Esophagus squamous epithelium (tissue), 5 donors: ENCODE measurements around the gene NSUN3. TPM values are rescaled to one million over a fixed set of nuclear protein-coding genes. Genes with fewer than 3 reads are reported as not detected.
A peak's percentile ranks its signal among the peaks of the same experiment; 100 is the strongest.

Experiments
- DNase-seq: peaks from one replicate; lab custom pipeline; 2025; lab: John Stamatoyannopoulos, UW
- H3K27ac ChIP-seq, 4 donors: fragments of 200-600 bp; sonication (generic); one replicate each; pipeline ENCODE4 v1.5.1; 2016 to 2019; ENCODE audit warnings: mild to moderate bottlenecking in 1 of 4
- H3K27me3 ChIP-seq, 4 donors: fragments of 200-600 bp; sonication (generic); 1 replicate in 3 of 4; 2 replicates in 1 of 4; pipeline versions ENCODE4 v1.5.1 to v1.6.0; 2017 to 2021; ENCODE audit warnings: antibody characterized with exemption in 1 of 4
- H3K36me3 ChIP-seq, 3 donors: fragments of 200-600 bp; sonication (generic); one replicate each; pipeline ENCODE4 v1.5.1; 2016 to 2019
- H3K4me1 ChIP-seq, 3 donors: fragments of 200-600 bp; sonication (generic); one replicate each; pipeline ENCODE4 v1.5.1; 2017 to 2019
- H3K4me3 ChIP-seq, 4 donors: fragments of 200-600 bp; sonication (generic); 1 replicate in 3 of 4; 2 replicates in 1 of 4; pipeline ENCODE4 v1.5.1; 2016 to 2019; ENCODE audit warnings: mild to moderate bottlenecking in 2 of 4, moderate library complexity in 1 of 4
- H3K9me3 ChIP-seq, 3 donors: fragments of 200-600 bp; sonication (generic); one replicate each; pipeline ENCODE4 v1.5.1; 2016 to 2019
- CTCF ChIP-seq, 6 experiments: fragments of 450-650 bp in 4 of 6; fragments of 200-600 bp in 2 of 6; sonication (generic) in 2 of 6; IDR thresholded peaks; one replicate each; pipeline ENCODE4 v1.5.1; 2016 to 2019; ENCODE audit warnings: antibody characterized with exemption in 6 of 6, mild to moderate bottlenecking in 4 of 6, moderate library complexity in 4 of 6
- POLR2A ChIP-seq, 4 donors: fragments of 450-650 bp; IDR thresholded peaks; one replicate each; pipeline ENCODE4 v1.6.1; 2017; ENCODE audit warnings: antibody characterized with exemption in 4 of 4, mild to moderate bottlenecking in 4 of 4, moderate library complexity in 3 of 4
- WGBS, 2 donors: methylation state at CpG; one replicate each; pipeline ENCODE4 v1.1.5; 2018; 5-methylcytosine and 5-hydroxymethylcytosine counted together
- intact Hi-C: fragments of 100-400 bp; cut with DNase I; formaldehyde crosslinking; loops from one replicate; pipeline ENCODE4 v1.15.0; 2022
- total RNA-seq, 4 donors: library from RNA; depleted of rRNA; stranded (reverse); fragments of >200 nt; gene quantifications; one replicate each; pipeline ENCODE4 v1.1.0, GENCODE V29; 2016
- donor health status: DM: yes; HTN: yes; CAD: no.

Gene NSUN3
- 10 to 100 TPM in 1 of 4 donors, 1 to 10 TPM in 3; 3.6 to 13.2 (median 6.7) TPM for total RNA-seq

GRCh38 chr3:94062513-94063404 is at the start of gene NSUN3, which contains the start of gene DHFR2:
NSUN3 (plus strand) TSS chr3:94063061; CDS start chr3:94063127, 66 bp downstream.
DHFR2 (minus strand) TSS chr3:94062916; CDS start chr3:94061511, 1,405 bp downstream.
- Histone ChIP-seq H3K4me1 (peaks cover 0 to 35% (median 21%) of the 10 kb centered on the region in 3 donors), H3K27ac (peak within 1 kb of the TSS; percentile 90 to 96 (median 93)), H3K9me3 (no peaks in the 10 kb centered on the region), H3K36me3 (peaks cover 0 to 38% (median 0%) of the 10 kb centered on the region in 3 donors), H3K27me3 (no peaks in the 10 kb centered on the region), H3K4me3 (peak within 1 kb of the TSS; percentile 63 to 77 (median 71))
- peak in 3 of 4 donors; percentile 21 to 40 (median 39) for TF ChIP-seq POLR2A (IDR thresholded peaks at IDR 0.05)
- TF ChIP-seq CTCF (IDR thresholded peaks at IDR 0.05): peak in 1 of 6 experiments; percentile 3
- intact Hi-C loops: loop anchor here (10.0 kb wide), 1 partner anchor 58 kb away; no protein-coding TSS in a partner anchor
- 0 to 1% methylated on average over 18 to 36 of the region's 52 CpGs for WGBS, 2 donors
- DNase-seq: peak; percentile 75

GRCh38 chr3:94015025-94015424 is 47.8 kb upstream of the NSUN3 start:
- TF ChIP-seq CTCF (IDR thresholded peaks at IDR 0.05) (no peak), POLR2A (IDR thresholded peaks at IDR 0.05) (no peak)
- intact Hi-C loops: no loop called here
- Histone ChIP-seq H3K4me1 (no peaks in the 10 kb centered on the region), H3K27me3 (no peaks in the 10 kb centered on the region), H3K36me3 (no peaks in the 10 kb centered on the region), H3K9me3 (no peaks in the 10 kb centered on the region), H3K4me3 (no peak overlapping the region), H3K27ac (no peak overlapping the region)
- no peak for DNase-seq
- WGBS, 2 donors: 43 to 50% methylated on average over 1 of the region's 1 CpG

GRCh38 chr3:94019659-94020058 is 43.2 kb upstream of the NSUN3 start:
- TF ChIP-seq POLR2A (IDR thresholded peaks at IDR 0.05) (no peak), CTCF (IDR thresholded peaks at IDR 0.05) (no peak)
- Histone ChIP-seq H3K27me3 (no peaks in the 10 kb centered on the region), H3K27ac (no peak overlapping the region), H3K36me3 (no peaks in the 10 kb centered on the region), H3K4me3 (no peak overlapping the region), H3K4me1 (peaks cover 0 to 1% (median 0%) of the 10 kb centered on the region in 3 donors), H3K9me3 (no peaks in the 10 kb centered on the region)
- DNase-seq: no peak
- WGBS, 2 donors: 76 to 88% methylated on average over 2 of the region's 2 CpGs
- intact Hi-C loops: no loop called here

GRCh38 chr3:94020293-94020692 is 42.6 kb upstream of the NSUN3 start:
- 92 to 95% methylated on average over 3 of the region's 3 CpGs for WGBS, 2 donors

More at GRCh38 chr3:94020293-94020692, 42.6 kb upstream of the NSUN3 start:
- H3K27ac ChIP-seq: no peak overlapping the region
- DNase-seq: no peak
- TF ChIP-seq CTCF (IDR thresholded peaks at IDR 0.05): no peak
- no peak for TF ChIP-seq POLR2A (IDR thresholded peaks at IDR 0.05)
- intact Hi-C loops: no loop called here
- H3K36me3 ChIP-seq: no peaks in the 10 kb centered on the region
- no peak overlapping the region for H3K4me3 ChIP-seq
- no peaks in the 10 kb centered on the region for H3K9me3 ChIP-seq
- H3K27me3 ChIP-seq: no peaks in the 10 kb centered on the region
- H3K4me1 ChIP-seq: peaks cover 0 to 4% (median 0%) of the 10 kb centered on the region in 3 donors
